GM19239 (cell line): ENCODE measurements around the gene OAS1.
"Not testable (repeated sequence)": the region's sequence is repeated elsewhere in the genome, so short reads cannot be mapped to it uniquely, and the experiment has no call there.

Experiments
- DNase-seq: peaks from one replicate; pipeline ENCODE4 v3.0.0; 2011; ENCODE audit warnings: low spot score; ENCODE audit not compliant: insufficient read length
- FAIRE-seq: peaks from 2 replicates; lab custom pipeline; 2011; peaks lifted over from hg19 to GRCh38; lab: Jason Lieb, UNC

The OAS1 gene

DNA sequence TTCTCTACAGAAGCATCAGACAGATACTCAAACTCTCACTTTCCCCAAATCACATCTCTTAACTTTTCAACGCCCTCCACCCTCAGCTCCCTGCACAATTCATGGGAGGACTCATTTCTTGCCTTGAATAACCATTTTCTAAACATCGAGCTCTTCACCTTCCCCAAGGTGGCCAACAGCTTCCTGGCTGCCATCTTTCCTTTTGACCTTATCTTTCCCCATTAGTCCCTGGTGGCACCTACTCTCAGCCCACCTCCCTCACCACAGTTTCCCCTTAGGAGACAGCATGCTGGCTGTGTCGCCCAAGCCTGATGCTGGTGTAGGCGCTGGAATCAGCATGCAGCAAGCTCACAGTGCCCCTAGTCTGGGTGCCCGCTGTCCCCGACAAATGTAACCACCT is 8.4 kb upstream of the OAS1 start:
- DNase-seq (no peak), FAIRE-seq (no peak)

GRCh38 chr12:112900298-112901145 is 6.2 kb upstream of the OAS1 start:
- DNase-seq (peak; percentile 57), FAIRE-seq (peak; percentile 96)

- FAIRE-seq (no peak), DNase-seq (no peak)
These were observed 5.5 kb upstream of the OAS1 start for GRCh38 chr12:112901271-112901670.

- DNase-seq: no peak
- FAIRE-seq: peak; percentile 11
These were observed 2.2 kb upstream of the OAS1 start for GRCh38 chr12:112904571-112904970.

DNA sequence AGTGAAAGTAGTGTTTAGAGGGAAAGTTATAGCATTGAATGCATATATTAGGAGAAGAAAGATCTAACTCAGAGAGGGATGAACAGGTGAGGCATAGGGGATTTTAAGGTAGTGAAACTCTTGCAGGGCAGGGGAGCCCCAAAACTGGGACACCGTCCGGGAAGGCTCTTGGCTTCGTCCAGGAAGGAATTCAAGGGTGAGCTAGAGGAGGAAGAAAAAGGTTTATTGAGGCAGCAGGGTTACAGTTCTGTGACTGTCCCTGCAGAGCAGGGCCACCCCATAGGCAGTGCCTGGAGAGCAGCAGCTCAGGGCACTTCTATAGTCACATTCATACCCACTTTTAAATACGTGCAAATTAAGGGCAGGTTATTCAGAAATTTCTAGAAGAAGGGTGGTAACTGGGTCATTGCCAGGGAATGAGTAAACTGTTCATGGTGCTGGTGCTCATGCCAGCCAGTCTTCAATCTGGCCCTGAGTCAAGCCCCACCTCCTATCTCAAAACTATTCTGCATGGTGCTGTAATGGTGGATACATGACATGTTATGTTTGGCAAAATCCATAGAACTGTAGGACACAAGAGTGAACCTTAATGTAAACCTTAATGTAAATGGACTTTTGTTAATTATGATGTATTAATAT is 1.2 kb upstream of the OAS1 start:
- DNase-seq (no peak), FAIRE-seq (peak; percentile 40)

DNA sequence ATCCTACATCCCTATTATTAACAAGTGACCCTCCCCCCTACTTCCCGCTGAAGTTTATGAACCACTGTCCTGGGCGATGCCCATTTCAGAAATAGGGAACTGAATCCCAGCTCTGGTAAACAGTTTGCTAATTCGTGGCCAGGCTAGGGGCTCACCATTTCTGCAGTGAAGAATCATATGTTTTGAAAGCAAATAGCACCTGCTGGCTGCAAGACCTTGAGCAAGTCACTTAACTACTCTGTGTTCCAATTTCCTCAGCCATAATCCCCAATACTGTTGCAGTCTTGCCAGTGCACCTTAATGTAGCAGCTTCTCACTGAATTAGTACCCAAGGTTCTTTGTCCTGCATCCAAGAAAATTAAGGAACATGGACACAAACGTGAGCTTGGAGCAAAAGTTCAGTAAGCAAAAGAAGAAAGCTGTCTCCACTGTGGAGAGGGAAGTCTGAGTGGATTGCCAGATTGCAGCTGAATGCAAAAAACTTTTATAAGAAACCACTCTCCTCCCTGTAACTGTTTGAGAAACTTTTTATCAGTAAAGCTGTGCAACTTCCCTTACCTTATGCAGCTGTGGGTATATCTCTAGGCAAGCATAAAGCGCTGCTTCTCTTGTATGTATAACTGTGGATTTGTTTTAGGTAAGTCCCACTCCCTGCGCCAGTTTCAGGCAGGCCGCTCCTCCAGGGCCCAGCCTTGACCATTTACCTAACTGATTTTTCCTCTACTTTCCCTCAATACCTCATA is 824 bp downstream of the OAS1 start:
- DNase-seq (no peak), FAIRE-seq (no peak)

DNA sequence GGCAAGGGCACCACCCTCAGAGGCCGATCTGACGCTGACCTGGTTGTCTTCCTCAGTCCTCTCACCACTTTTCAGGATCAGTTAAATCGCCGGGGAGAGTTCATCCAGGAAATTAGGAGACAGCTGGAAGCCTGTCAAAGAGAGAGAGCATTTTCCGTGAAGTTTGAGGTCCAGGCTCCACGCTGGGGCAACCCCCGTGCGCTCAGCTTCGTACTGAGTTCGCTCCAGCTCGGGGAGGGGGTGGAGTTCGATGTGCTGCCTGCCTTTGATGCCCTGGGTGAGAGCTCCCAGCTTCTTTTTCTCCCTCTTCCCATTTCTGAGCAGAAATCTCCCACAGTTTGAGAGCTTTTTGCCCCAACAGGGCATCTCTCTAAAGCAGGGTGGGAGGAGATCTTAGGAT is 1.8 kb downstream of the OAS1 start:
- no peak for FAIRE-seq
- DNase-seq: no peak

DNA sequence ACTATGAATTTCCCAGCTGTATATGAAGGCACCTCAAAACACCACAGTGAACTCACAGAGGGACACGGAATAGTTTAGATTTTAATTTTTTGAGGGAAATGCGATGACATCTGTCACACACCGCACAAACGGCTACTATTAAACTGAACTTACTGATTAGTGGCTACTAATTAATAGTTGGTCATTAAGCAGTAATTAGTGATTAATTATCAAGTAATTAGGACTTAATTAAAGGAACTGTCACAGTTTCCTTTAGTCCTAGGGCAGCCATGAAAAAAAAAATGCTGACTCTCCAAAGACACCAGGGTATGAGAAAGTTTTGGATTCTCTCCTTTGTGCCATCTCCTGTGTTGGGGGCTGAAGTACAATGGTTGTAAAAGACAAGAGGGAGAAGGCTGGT is 2.9 kb downstream of the OAS1 start:
- FAIRE-seq (no peak), DNase-seq (no peak)

GRCh38 chr12:112913038-112913688 is 6.4 kb downstream of the OAS1 start:
- DNase-seq: no peak
- peak; percentile 4 for FAIRE-seq

DNA sequence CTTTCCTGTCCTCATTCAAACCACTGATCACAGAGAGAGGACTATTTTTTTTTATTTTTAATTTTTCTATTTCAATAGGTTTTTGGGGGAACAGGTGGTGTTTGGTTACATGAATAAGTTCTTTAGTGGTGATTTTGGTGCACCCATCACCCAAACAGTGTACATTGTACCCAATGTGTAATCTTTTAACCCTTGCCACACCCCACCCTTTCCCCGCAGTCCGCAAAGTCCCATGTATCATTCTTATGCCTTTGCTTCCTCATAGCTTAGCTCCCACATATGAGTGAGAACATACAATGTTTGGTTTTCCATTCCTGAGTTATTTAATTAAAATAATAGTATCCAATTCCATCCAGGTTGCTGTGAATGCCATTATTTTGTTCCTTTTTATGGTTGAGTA is 7.1 kb downstream of the OAS1 start:
- not testable (repeated sequence) for DNase-seq, FAIRE-seq

- DNase-seq (no peak), FAIRE-seq (no peak)
These were observed 9.5 kb downstream of the OAS1 start for GRCh38 chr12:112916270-112916669.

DNA sequence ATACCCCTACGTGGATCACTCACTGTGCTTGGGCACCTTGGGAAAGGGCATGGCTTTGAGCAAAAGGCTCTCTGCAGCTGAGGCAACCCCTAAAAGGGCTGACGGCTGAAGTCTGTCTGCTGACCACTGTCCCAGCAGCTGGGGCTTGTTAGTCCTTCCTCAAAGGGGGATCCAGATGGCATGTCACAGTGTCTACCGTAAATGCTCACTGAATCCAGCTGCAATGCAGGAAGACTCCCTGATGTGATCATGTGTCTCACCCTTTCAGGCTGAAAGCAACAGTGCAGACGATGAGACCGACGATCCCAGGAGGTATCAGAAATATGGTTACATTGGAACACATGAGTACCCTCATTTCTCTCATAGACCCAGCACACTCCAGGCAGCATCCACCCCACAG is 12.4 kb downstream of the OAS1 start:
- FAIRE-seq (no peak), DNase-seq (no peak)

DNA sequence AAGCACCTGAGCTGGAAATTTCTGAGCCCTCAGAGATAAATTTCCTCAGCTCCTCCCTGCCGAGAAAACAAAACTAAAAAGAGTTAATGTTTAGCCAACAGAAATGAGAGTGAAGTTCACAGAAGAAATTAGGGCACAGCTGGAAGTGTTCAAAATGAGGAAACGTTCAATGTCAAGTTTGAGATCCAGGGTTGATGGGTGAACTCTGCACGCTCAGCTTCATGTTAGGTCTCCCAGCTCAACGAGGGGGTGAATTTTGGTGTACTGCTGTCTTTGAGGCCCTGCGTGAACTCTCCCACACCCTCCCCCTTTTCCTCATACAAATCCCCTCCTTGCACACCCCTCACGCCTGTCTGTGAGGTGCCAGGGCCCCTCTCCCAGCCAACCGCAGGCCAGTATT is 18.2 kb downstream of the OAS1 start:
- DNase-seq (no peak), FAIRE-seq (peak; percentile 100)

GRCh38 chr12:112926416-112927033 is 19.8 kb downstream of the OAS1 start:
- FAIRE-seq: peak; percentile 39
- DNase-seq: not testable (repeated sequence)

GRCh38 chr12:112927475-112927874 is 20.7 kb downstream of the OAS1 start:
- FAIRE-seq (peak; percentile 4), DNase-seq (no peak)

DNA sequence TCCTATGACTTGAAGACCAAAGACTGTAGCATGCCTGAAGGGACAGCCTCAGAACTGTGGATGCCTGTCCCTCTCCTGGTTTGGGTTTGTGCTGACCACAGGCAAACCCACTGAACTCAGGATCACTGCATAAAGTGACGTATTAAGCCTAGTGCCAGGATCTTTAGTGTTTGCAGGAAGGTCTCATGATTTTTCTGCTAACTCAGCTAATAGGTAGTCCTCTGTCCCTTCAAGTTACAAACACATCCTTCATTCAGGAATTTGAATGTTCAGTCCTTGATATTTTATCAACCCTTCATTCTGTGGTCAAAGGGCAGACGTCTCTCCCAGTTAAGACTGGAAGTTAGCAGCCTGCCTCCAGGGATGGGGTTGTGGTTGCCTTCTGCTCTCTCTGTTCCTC is 21.2 kb downstream of the OAS1 start:
- no peak for DNase-seq
- FAIRE-seq: peak; percentile 73

DNA sequence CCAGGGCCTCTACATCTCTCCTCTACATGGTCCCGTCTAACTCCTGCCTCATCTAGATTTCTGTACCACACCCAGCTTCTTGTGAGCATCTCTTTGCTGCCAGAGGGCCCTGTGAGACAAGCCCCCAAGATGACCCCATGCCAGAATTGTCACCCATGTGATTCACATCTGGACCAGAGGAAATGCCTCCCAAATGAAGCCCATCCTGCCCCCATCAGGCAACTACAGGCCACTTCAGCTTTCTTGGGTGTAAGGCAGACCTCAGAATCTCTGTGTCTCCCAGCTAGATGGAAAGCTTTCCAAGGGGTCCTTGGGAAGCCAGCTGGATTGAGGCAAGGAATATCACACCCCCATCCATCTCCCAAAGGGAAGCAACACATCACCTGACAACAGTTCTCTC is 22.2 kb downstream of the OAS1 start:
- DNase-seq: no peak
- no peak for FAIRE-seq

DNA sequence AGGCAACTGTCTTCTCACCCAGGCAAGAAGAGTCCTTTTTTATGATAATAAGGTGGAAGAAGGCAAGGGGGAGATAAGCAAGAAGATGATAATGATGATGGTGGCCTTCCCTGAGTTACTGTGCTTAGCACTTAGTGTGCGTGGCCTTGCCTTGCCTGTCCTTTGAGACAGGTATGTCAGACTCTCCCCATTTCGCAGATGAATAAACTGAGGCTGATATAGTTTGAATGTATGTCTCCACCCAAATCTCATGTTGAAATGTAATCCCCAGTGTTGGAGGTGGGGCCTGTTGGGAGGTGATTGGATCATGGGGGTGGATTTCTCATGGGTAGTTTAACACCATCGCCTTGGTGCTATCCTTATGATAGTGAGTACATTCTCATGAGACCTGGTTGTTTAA is 23.0 kb downstream of the OAS1 start:
- FAIRE-seq: no peak
- DNase-seq: no peak

DNA sequence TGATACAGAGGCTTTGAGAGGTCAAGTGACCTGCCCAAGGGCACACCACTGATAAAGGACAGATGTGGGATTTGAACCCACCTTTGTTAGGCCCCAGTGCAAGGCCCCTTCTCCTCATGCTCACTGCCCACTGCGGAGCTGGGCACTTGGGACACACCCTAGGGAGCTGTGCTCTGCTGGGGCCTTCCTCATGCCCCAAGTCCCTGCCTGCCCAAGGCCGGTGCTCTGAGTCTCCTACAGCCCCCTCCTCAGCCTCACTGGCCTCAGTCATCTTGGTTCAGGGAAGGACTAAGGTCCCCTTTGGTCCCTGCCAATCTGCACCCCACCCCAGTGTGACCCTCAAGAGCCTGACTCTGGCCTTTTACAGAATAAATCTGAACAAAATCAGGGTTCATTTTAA is 23.6 kb downstream of the OAS1 start:
- FAIRE-seq (no peak), DNase-seq (no peak)

GRCh38 chr12:112932485-112933128 is 25.8 kb downstream of the OAS1 start:
- no peak for FAIRE-seq
- no peak for DNase-seq
